ENCODE measurements around the gene ARL8A. TPM values are rescaled to one million over a fixed set of nuclear protein-coding genes. Genes with fewer than 3 reads are reported as not detected.

Gene ARL8A
- polyA plus RNA-seq, 2 of the 4 experiments (the other 2 are of a cell fraction) = 23.4 to 49.8 TPM

- H3K4me2 ChIP-seq = peak overlapping the region; percentile 49
- peaks cover 57% of the 10 kb centered on the region for H3K4me1 ChIP-seq
- ChIA-PET CTCF (interaction anchor here (1.0 to 2.5 kb wide), 7 partner anchors 8 to 87 kb away, joined by 3 to 8 read pairs (median 7); partner anchors contain the start of gene ELF3), POLR2A (no interaction called here)
- no peak for TF ChIP-seq HMGXB4 (CRISPR knock-in tag; IDR thresholded peaks at IDR 0.05; ENCODE audit: borderline replicate concordance)
- no peak for TF ChIP-seq FOSB (CRISPR knock-in tag; IDR thresholded peaks at IDR 0.05)
- ATAC-seq (no peak), FAIRE-seq (no peak), DNase-seq (ENCODE audit: low read depth in 1 of 2, low spot score in 1 of 2) (no peak)
- no peak overlapping the region for H3K4me3 ChIP-seq
- H3K27ac ChIP-seq = peak overlapping the region; percentile 60 to 79
- 55% methylated on average over 7 of the region's 7 CpGs for WGBS (ENCODE audit: missing lambda C conversion rate)
- no peaks in the 10 kb centered on the region for H3K9me3 ChIP-seq
Observed at GRCh38 chr1:202086579-202087350, 57.8 kb downstream of the ARL8A start.

- ChIA-PET CTCF (interaction anchor here (1.0 to 1.7 kb wide), 5 partner anchors 9 to 86 kb away, joined by 3 to 7 read pairs (median 4); partner anchors contain the start of gene ELF3), POLR2A (no interaction called here)
- Histone ChIP-seq H3K27ac (peak overlapping the region; percentile 60 to 79), H3K4me3 (no peak overlapping the region), H3K4me2 (peak overlapping the region; percentile 49), H3K4me1 (peaks cover 58% of the 10 kb centered on the region), H3K9me3 (no peaks in the 10 kb centered on the region)
- TF ChIP-seq JUN (IDR thresholded peaks at IDR 0.05) (0 out of 5 replicates have a peak, but pooled peaks of 1 of the 2 experiments have one; percentile 24), GATA3 (IDR thresholded peaks at IDR 0.05; ENCODE audit: borderline replicate concordance) (no peak), MAX (IDR thresholded peaks at IDR 0.05) (0 out of 2 replicates have a peak, but pooled peaks have one; percentile 39), PHF8 (IDR thresholded peaks at IDR 0.05; ENCODE audit: borderline replicate concordance, low read depth) (no peak), EHF (CRISPR knock-in tag; IDR thresholded peaks at IDR 0.05) (no peak), RCOR1 (IDR thresholded peaks at IDR 0.05; ENCODE audit: low read depth, low read length) (no peak), HOXB13 (CRISPR knock-in tag; IDR thresholded peaks at IDR 0.05; ENCODE audit: low read depth) (no peak; the same call in 1 of the 2 replicates)
- 54% methylated on average over 7 of the region's 7 CpGs for WGBS (ENCODE audit: missing lambda C conversion rate)
- no peak for FAIRE-seq
- ATAC-seq = peak; percentile 74 to 80
- DNase-seq (ENCODE audit: low read depth in 1 of 2, low spot score in 1 of 2) = peak in 1 of 2 experiments; percentile 87
Observed at GRCh38 chr1:202085682-202086373, 58.7 kb downstream of the ARL8A start.

GRCh38 chr1:202084791-202085681, 59.5 kb downstream of the ARL8A start:
- ChIA-PET CTCF (interaction anchor here (1.0 to 1.6 kb wide), 3 partner anchors 17 to 50 kb away, joined by 3 to 4 read pairs (median 4); no protein-coding TSS in a partner anchor), POLR2A (interaction anchor here (0.6 to 2.3 kb wide), 2 partner anchors 75 to 93 kb away, joined by 3 to 18 read pairs; partner anchors contain the start of gene ELF3)
- peak; percentile 64 to 68 for ATAC-seq
- peaks cover 58% of the 10 kb centered on the region for H3K4me1 ChIP-seq
- H3K9me3 ChIP-seq = no peaks in the 10 kb centered on the region
- H3K27ac ChIP-seq = peak overlapping the region; percentile 60 to 79
- no peak for FAIRE-seq
- H3K4me3 ChIP-seq = no peak overlapping the region
- peak in 1 of 2 experiments; percentile 70 for DNase-seq (ENCODE audit: low read depth in 1 of 2, low spot score in 1 of 2)
- WGBS (ENCODE audit: missing lambda C conversion rate) = 48% methylated on average over 16 of the region's 16 CpGs
- no peak for TF ChIP-seq KDM5A (IDR thresholded peaks at IDR 0.05)
- TF ChIP-seq NFE2L2 (conservative IDR thresholded peaks at IDR 0.05; ENCODE audit: low read length) = no peak
- no peak for TF ChIP-seq HOXA7 (CRISPR knock-in tag; IDR thresholded peaks at IDR 0.05)
- no peak for TF ChIP-seq FOXS1 (CRISPR knock-in tag; IDR thresholded peaks at IDR 0.05)
- TF ChIP-seq ZFP36 (IDR thresholded peaks at IDR 0.05; ENCODE audit: borderline replicate concordance, partially characterized antibody) = no peak
- H3K4me2 ChIP-seq = peak overlapping the region; percentile 49

Small RNAs within 50 kb of the gene (small RNA-seq; reads per million reads assigned to genes)
- gene CRIP1P3 = 0 to 0.26 (median 0) reads per million in 6 experiments

Other genes starting within 250 kb of the ARL8A start
- 0.03 TPM in 1 of 2 replicates, not detected in the other for gene LMOD1, start 198.2 kb downstream of the ARL8A start, polyA plus RNA-seq (2011; rRNA removed)
- gene LMOD1, start 198.2 kb downstream of the ARL8A start, polyA plus RNA-seq (2017; fragmentation: RNase III; extraction: RNeasy Plus Mini Kit Qiagen cat#74134 plus additional on column Dnase treatment) = not detected in 3 replicates
- gene TIMM17A, start 189.2 kb downstream of the ARL8A start, polyA plus RNA-seq (2011; rRNA removed) = 96.2 and 127 TPM in 2 replicates
- 133 to 142 TPM (median 134 TPM) in 3 replicates for gene TIMM17A, start 189.2 kb downstream of the ARL8A start, polyA plus RNA-seq (2017; fragmentation: RNase III; extraction: RNeasy Plus Mini Kit Qiagen cat#74134 plus additional on column Dnase treatment)
- 80.4 and 87.6 TPM in 2 replicates for gene RNPEP, start 162.1 kb downstream of the ARL8A start, polyA plus RNA-seq (2011; rRNA removed)
- 61.3 to 71.1 TPM (median 69.8 TPM) in 3 replicates for gene RNPEP, start 162.1 kb downstream of the ARL8A start, polyA plus RNA-seq (2017; fragmentation: RNase III; extraction: RNeasy Plus Mini Kit Qiagen cat#74134 plus additional on column Dnase treatment)
- 334 and 365 TPM in 2 replicates for gene ELF3, start 134.2 kb downstream of the ARL8A start, polyA plus RNA-seq (2011; rRNA removed)
- gene ELF3, start 134.2 kb downstream of the ARL8A start, polyA plus RNA-seq (2017; fragmentation: RNase III; extraction: RNeasy Plus Mini Kit Qiagen cat#74134 plus additional on column Dnase treatment) = 138 to 180 TPM (median 179 TPM) in 3 replicates
- gene GPR37L1, start 21.8 kb downstream of the ARL8A start, polyA plus RNA-seq (2011; rRNA removed) = 0.13 and 0.15 TPM in 2 replicates
- gene GPR37L1, start 21.8 kb downstream of the ARL8A start, polyA plus RNA-seq (2017; fragmentation: RNase III; extraction: RNeasy Plus Mini Kit Qiagen cat#74134 plus additional on column Dnase treatment) = 0.08 to 0.09 TPM (median 0.09 TPM) in 3 replicates
- 0.08 TPM in 1 of 2 replicates, not detected in the other for gene PTPN7, start 15.9 kb upstream of the ARL8A start, polyA plus RNA-seq (2011; rRNA removed)
- gene PTPN7, start 15.9 kb upstream of the ARL8A start, polyA plus RNA-seq (2017; fragmentation: RNase III; extraction: RNeasy Plus Mini Kit Qiagen cat#74134 plus additional on column Dnase treatment) = not detected in 3 replicates
- 0.84 and 1.3 TPM in 2 replicates for gene LGR6, start 49.1 kb upstream of the ARL8A start, polyA plus RNA-seq (2011; rRNA removed)
- gene LGR6, start 49.1 kb upstream of the ARL8A start, polyA plus RNA-seq (2017; fragmentation: RNase III; extraction: RNeasy Plus Mini Kit Qiagen cat#74134 plus additional on column Dnase treatment) = 0.60 to 1.3 TPM (median 1.1 TPM) in 3 replicates
- 166 and 188 TPM in 2 replicates for gene UBE2T, start 197.2 kb upstream of the ARL8A start, polyA plus RNA-seq (2011; rRNA removed)
- 75.3 to 83.2 TPM (median 79.5 TPM) in 3 replicates for gene UBE2T, start 197.2 kb upstream of the ARL8A start, polyA plus RNA-seq (2017; fragmentation: RNase III; extraction: RNeasy Plus Mini Kit Qiagen cat#74134 plus additional on column Dnase treatment)
- 12.1 and 14.8 TPM in 2 replicates for gene PPP1R12B, start 204.0 kb upstream of the ARL8A start, polyA plus RNA-seq (2011; rRNA removed)
- gene PPP1R12B, start 204.0 kb upstream of the ARL8A start, polyA plus RNA-seq (2017; fragmentation: RNase III; extraction: RNeasy Plus Mini Kit Qiagen cat#74134 plus additional on column Dnase treatment) = 2.7 to 3.6 TPM (median 3.3 TPM) in 3 replicates

All from A549 (cell line).